GDM1 (cell line): ENCODE results near the gene MRPS18C.
"Not testable (repeated sequence)": the region's sequence is repeated elsewhere in the genome, so short reads cannot be mapped to it uniquely, and the experiment has no call there.

Source experiments
- DNase-seq: peaks from one replicate; lab custom pipeline; 2025; lab: John Stamatoyannopoulos, UW

Gene MRPS18C

DNA sequence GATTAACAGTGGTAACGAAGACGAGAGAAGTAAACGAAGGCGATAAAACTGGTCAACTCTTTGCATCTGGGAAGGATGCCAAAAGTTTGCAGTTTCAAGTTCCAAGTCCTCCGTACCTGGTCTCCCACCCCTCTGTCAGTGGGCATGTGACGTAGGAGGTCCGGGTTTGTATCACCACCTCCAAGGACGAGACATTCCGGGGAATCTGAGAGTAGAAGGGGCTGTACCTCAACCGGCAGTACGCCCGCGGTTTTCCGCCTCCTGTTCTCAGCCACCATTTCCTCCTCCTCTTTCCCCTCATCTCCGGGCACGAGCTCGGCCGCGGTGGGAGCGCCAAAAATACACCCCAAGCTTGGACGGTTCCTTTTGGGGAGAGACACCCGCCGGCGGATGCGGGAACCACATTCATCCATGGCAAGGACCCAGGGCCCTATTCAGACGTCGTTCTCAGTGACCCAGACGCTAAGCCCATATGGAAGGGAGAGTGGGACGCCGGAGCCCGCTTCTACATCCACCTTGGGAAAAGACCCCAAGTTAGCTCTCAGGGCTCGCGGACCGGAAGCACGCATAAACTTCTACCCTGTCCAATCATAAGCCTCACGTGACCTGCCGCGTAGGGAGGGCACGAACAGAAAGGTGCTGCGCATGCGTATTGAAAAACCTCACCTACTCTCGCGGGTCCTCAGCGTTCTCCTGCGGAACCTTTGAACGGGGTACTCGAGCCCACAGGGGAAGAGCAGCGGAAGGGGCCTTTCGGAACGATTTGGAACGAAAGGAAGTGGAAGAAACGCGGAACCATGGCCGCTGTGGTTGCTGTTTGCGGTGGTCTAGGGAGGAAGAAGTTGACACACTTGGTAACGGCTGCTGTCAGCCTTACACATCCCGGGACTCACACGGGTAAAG is at the start of gene MRPS18C, which contains the start of gene HELQ:
MRPS18C (plus strand) TSS at position 778 of the 903 bp plus-strand sequence; CDS start at position 798, 20 bp downstream.
HELQ (minus strand) TSS at position 543 of the 903 bp plus-strand sequence; CDS start at position 413, 130 bp downstream.
- DNase-seq: peak; percentile 99

DNA sequence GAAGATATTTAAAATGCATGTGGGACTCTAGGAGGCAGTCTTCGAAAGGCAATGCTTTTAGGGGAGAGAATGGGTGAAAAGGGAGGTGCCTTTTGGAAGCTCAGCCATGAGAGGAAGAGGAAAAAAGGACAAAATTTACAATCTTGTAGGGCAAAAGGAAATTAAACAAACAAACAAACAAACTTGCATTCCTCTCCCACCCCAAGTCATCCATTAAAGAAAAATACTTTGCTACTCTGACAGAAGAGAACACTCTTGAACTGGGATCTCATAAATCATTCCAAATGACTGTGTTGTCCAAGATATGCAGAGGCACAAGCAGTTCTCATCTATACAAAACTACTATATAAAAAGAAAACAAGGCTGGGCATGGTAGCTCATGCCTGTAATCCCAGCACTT is 47.0 kb upstream of the MRPS18C start:
- no peak for DNase-seq

DNA sequence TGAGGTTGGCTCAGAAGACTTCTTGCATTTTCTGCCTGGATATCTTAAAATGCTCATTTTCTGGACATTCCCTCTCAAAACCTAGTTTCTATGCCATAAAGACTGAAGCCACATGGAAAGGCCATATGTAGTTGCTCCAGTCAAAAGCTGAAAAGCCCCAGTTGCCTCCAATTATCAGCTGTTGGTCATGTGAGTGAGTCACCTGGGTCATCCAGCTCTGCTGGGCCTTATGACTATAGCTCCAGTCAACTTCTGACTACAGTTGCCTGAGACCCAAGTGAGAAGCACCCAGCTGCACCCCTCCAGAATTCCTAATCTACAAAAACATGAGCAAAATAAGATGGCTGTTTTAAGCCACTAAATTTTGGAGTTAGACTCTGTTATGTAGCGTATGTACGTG is 42.2 kb upstream of the MRPS18C start:
- no peak for DNase-seq

DNA sequence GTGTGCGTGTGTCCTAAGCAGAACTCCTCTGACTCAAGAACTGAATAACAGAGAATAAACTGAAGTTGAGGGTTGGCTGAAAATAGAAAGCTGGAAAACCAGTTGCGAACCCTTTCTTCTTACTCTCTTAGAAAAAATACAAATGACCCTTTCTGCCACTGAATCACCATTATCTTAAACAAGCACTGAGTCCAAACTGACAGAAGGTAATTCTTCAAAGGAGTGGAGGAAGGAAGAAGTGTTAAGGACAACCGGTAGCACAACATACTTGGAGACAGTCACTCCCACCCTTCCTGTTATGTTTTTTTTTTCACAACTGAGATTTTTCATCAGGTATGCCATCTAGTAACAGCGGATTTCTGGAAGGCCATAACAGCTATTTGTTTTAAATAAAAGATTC is 38.3 kb upstream of the MRPS18C start:
- DNase-seq: no peak

DNA sequence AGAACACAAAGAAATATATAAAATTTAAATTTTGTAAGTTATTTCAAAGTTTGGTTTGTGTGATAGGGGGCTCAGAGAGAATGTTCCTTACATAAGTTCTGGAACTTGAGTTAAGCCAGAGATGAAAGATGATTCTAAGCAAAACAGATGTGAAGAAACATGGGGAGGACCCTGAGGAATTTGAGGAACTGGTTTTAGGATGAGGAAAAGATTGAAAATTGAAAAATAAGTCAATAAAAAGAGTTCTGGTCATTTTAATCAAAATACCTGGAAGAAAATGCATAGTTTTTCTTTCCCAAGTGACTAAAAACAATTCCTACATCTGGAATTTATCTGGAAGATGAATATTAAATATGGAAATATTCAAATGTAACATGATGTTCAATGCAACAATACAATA is 37.6 kb upstream of the MRPS18C start:
- DNase-seq: no peak

DNA sequence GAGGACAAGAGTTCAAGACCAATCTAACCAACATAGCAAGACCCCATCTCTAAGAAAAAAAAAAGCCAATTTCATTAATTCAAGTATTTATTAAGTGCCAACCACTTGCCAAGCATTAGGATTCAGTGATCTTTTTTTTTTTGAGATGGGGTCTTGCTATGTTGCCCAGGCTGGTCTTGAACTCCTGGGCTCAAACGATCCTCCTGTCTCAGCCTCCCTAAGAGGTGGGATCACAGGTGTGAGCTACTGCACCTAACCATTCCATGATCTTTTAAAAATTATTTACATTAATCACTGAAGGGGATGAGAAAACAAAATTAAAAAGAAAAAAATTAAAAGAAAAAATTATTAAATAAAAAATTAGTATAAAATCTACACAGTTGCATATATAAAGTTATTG is 24.7 kb upstream of the MRPS18C start:
- DNase-seq: no peak

DNA sequence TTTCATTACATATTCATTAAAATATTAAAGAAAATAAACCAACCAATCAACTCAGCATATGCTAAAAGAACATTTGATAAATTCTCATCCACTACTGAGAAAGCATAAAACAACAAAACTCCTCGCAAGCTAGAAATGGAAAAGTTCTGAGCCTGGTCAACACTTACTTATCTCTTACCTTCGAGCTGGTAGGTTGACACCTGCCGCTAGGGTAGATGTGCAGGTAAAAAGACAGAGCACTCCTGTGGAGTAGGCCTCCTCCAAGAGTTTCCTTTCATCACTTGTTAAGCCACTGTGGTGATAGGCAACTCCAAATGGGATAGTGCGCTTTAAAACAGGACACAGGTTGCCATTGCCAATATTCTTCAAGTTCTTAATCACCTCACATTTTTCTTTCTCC is 19.2 kb upstream of the MRPS18C start:
- no peak for DNase-seq

DNA sequence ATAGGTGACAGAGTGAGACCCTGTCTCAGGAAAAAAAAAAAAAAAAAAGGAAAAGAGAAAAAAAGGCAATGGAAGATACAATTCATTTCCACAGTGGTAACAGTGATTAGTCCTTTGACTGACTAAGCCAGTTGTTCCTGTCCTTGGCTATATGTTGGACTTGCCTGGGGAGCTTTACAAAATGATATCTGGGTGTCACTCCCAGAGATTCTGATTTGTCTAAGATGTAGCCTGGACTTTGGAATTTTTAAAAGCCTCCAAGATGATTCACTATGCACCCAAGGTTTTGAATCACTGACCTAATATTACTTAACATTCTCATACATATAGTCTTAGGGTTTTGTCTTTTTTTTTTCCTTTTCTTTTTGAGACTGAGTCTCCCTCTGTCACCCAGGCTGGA is 17.1 kb upstream of the MRPS18C start:
- DNase-seq: no peak

DNA sequence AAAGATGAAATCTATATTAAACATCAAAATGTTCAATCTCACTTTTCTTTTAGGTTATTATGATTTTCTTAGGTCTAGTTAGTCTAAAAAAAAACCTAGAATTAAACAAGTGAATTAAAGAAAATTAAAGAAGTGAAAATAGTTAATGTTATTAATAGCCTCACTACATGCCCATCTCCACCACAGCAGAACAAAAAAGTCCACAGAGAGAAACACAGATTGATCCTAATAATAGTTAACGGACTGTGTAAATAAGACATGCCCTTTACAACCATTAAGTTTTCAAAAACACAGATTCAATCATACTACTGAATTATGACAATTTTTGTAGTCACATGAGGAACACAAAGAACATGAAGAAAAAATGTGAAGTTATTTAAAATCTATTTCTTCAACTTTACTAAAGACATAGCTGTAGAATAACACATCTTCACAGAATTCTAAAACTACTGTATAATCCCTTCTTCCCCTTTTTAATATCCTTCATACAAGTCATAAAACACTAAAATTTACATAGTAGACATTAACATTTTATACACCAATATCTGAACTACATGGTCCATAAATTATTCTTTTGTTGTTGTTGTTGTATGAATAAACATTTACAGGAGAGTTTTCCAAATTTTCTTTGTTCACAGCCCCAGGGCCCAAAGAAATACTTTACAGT is 15.6 kb upstream of the MRPS18C start:
- no peak for DNase-seq

DNA sequence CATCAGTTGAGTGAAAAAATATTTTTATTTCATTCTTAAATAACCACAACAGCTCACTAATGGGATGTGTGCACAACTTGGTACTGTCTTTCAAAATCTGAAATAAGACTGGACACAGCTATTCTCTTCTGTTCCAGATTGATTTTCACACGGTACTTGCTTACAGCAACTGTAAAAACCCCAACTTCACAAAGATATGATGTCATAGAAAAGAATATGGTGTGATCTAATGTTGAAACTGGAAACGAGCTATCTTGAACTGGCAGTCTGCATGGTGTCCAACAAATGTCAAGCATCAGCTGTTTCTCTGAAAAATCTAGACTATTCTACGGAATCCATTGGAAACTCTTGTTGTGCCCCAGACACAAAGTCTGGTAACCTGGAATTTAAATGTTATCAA is 15.0 kb upstream of the MRPS18C start:
- no peak for DNase-seq

DNA sequence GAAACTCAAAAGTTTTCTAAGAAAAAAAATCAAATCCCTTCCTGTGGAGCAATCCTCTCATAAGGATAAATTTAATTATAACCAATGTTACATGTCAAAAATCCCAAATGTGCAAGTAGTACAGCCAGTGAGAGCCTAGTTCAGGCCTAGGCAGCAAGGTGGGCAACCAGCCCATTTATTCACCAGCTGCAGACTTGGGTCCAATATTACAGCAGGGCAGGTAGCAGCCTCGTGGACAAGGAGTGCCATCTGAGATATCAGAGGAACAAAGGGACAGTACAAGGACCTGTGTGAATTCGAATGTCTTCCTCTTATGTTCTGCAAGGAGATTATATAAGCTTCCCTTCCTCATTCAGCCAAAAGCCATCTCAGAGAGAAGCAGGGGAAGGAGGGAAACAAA is 6.8 kb upstream of the MRPS18C start:
- no peak for DNase-seq

DNA sequence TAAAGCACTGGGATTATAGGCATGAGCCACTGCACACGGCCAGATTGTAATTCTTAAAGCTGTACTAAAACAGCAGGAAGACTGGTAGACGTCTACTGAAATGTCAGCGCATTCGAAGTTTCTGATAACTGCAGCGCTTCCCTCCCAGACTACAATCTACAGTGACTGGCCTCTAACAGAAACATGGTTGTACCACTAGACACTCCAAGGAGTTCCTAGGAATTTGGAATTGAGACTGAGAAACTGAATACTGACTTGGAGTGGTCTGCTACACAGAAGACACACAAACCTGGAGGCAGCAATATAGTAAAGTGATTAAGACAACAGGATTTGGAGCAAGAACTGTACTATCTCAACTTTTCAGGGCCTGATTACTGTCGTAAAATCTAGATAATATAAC is 1.2 kb upstream of the MRPS18C start:
- no peak for DNase-seq

DNA sequence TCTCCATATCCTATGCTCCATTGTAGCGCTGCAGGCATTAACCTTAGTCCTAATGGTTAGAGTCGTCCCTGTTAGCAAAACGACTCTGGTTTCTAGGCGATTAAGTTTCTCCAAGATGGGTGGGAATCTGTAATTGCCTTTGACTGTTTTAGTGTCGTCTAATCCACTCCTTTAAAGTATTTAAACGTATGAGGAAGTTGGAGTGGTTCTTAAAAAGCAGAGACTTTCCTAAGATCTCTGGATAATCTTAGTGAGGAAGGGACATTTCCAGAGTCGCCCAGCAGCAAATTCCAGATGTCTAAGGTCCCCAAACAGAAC is 285 bp downstream of the MRPS18C start:
- no peak for DNase-seq

DNA sequence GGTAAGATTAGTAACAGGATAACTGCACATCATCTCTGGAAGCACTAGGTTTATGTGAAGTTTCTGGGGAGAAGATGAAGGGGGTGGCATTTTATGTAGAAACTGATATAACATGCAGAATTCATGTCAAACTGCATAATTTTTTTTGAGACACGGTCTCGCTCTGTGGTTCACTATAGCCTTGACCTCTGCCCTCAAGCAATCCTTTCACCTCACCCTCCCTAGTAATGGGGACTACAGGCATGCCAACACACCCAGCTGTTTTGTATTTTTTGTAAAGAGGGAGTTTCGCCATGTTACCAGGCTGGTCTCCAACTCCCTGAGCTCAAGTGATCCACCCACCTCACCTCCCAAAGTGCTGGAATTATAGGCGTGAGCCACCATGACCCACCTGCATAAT is 17.6 kb downstream of the MRPS18C start:
- no peak for DNase-seq

DNA sequence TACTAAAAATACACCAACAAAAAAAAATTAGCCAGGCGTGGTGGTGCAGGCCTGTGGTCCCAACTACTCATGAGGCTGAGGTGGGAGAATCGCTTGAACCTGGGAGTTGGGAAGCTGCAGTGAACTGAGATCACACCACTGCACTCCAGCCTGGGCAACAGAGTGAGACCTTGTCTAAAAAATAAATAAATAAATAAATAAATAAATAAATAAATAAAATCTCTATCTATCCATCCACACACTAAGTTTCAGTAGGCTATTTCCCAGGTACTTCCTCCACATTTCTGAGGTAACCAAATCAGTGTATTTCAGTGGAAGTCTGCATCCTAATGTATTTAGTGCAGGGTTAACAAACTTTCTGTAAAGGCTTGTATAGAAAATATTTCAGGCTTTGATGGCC is 18.1 kb downstream of the MRPS18C start:
- no peak for DNase-seq

DNA sequence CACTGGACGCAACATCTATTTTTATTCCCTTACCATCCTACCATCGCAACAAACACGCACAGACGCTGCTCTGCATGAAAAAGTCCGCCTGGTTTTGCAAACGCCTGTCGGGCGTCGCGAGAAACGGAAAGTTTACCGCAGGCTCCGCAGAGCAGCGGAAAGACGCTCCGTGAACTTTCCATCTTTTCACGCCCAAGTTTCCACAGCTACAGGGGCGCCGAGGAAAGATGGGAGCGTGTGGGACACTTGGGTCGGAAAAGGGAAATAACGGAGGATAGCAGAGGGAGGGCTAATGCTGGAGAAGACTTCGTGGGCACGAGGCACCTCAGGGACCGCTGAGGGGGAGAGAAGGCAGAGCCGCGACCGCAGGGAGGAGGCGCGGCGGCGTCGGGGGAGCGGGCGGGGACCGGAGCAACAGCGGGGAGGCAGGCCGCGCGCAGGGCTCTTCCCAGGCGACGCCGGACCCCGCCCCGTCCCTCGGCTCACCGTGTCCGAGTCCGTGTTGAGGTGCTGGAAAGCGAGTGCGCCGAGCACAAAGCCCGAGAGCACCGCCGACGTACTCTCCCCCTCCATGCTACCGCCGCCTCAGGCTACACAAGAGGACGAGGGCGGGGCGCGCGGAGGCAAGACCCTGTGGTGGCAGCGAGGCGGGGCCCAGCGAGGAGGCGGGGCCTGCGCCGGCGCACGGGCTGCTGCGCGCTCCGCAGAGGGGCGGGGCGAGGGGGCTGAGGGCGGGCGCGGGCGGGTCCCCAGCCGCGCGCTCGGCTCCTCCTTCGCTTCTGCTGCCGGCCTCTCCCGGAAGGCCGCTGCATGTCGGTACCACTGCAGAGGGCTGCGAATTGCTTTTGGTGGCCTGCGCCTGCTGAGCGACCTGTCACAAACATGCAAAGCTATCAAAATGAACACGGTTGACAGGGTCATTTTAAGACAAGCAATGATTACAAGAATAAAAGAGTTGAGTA is 28.9 kb downstream of the MRPS18C start, which contains the start of gene ABRAXAS1:
ABRAXAS1 (minus strand) TSS at position 601 of the 962 bp plus-strand sequence; CDS start at position 573, 28 bp downstream.
- peak; percentile 95 for DNase-seq

DNA sequence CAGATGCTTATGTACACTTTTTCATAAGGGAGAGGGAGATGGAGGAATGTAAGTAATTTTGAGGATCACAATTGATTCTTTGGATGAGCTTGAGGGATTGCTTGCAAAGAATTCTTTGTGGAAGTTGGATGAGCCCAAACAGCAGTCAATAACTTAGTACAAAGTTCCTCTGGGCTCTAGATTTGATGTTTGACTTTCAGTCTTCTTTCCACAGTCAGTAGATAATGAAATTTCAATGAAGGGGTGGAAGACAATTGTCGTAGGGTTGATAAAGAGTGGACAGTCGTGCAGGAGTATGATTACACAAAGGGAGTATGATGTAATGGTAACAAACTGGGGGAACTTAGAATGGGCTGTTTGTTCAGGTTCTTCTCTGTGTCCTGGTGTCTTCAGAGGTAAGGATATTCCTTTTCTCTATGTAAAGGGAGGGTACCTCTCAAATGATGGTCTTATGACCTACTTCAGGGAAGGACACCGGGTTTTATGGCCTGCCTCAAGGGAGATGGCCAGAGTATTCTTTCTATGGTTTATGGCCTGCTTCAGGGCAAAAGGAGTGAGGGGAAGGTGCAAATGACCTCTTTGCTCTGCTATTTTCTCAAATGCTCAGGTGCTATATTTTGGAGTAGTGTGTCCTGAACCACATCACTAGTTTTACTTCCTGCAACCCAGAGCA is 30.7 kb downstream of the MRPS18C start:
- DNase-seq: no peak

DNA sequence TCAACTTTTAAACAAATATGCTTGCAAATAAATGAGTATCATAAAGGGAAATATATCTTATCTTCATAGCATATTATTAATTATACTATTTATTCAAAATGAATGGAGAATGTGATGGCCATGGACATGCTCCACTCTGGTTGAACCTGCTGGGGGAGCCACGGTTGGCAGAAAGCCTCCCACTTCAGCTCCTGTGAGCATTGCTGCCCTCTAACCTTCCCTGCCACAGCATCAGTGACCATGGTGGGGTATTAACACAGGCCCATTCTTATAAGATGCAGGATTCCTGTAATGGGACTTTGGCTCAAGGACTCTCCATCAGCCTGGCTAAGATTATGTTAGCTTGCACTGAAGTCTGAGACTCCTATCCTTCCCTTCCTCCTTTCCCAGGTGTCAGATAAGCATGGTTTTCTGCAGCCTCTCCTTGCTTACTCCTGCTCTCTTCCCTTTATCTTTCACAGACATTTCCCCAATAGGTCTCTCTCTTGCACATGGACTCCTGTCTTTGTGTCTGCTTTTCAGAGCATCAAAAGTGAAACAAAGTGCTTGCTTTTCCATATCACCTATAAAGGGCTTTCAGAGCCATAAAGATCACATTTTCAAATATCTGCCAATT is 34.0 kb downstream of the MRPS18C start:
- DNase-seq: no peak

DNA sequence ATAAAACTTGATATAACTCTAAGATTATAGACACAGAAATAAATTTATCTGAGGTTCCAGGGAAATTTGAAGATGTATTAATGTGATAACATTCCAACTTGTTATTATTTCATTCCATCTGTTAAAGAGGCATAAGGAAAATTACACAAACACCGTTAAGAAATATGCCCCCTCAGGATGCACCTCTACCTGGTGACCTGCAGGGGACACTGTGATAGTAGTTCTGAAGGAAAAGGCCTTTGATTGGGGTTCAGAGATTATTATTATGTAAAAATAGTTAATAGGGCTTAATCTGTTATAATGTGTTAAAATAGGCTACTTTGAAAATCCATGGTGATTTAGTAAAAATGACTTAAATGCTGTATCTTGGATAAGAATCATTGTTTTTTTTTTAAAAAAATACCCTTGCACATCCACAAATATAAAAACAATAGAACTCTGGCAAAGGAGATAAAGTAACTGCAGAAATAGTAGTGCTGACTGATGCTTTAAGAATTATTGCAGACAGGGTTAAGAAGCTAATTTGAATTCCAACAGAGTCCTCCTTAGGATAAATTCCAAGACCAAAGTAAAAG is 35.1 kb downstream of the MRPS18C start:
- peak; percentile 10 for DNase-seq

DNA sequence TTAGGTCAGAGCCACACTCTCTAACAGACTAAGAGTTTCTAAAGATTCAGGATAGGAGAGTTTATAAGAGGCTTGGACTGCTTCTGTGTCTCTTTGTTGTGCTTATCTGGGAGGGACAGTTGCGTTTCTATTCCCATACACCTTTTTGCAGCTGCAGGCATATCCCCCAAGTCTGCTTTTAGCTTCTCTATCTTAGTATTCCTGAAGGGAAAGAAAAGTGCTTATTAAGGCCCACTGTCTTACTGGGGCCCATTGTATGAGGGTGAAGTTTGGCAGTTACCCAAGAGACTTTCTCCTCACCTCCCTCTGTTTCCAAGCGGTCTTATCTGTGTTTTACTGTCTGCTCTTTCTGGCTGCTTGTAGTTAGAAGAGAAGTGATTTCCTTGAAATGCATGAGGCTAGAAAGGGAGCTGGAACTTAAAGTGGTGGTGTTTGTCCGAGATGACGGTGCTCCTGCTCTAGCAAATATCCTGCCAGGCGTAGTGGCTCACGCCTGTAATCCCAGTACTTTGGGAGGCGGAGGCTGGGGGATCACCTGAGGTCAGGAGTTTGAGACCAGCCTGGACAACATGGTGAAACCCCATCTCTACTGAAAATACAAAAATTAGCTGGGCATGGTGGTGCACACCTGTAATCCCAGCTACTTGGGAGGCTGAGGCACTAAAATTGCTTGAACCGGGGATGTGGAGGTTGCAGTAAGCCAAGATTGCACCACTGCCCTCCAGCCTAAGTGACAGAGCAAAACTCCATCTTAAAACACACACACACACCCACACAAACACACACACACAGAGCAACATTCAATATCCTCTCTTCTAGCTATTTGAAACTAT is 40.4 kb downstream of the MRPS18C start:
- DNase-seq: not testable (repeated sequence)
